ENCODE data around the gene GRIK5.

The GRIK5 gene

GRCh38 chr19:42074513-42075363 lies 4.7 kb upstream of the GRIK5 start:
- Histone ChIP-seq H3K27ac (ENCODE audit: low read depth, low read length) (peak overlapping the region; percentile 76), H3K9me3 (ENCODE audit: insufficient read depth, low read depth, low read length) (no peaks in the 10 kb centered on the region)
- WGBS: 84% methylated on average over 27 of the region's 27 CpGs

DNA sequence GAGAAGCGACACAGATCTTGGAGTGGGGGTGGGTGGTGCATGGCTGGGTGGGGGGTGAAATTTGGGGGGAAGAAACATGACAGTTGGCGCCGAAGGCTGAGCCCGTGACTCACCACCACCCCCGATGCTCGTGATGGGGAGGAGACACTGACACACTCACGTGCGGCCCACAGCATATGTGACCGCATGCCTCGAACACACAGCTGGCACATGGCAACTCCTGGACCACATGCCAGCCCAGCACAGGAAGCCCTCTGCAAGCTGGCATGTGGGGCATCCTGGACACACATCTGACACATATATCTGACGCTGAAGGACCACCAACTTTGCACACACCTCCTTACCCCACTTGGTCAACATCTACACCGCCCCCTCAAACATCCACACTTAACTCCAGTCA lies 1.2 kb upstream of the GRIK5 start:
- Histone ChIP-seq H3K9me3 (ENCODE audit: insufficient read depth, low read depth, low read length) (no peaks in the 10 kb centered on the region), H3K9ac (ENCODE audit: low read depth, low read length) (no peak overlapping the region), H3K4me1 (ENCODE audit: insufficient read depth, low read length) (0 out of 2 replicates have a peak, but pooled peaks cover 10% of the 10 kb centered on the region), H3K36me3 (ENCODE audit: insufficient read depth, low read length) (no peaks in the 10 kb centered on the region), H3K27me3 (ENCODE audit: insufficient read depth, low read length) (no peaks in the 10 kb centered on the region), H3K27ac (ENCODE audit: low read depth, low read length) (no peak overlapping the region), H3K4me3 (ENCODE audit: low read length) (no peak overlapping the region)
- 93% methylated on average over 12 of the region's 12 CpGs for WGBS

More at GRCh38 chr19:42074513-42075363, 4.7 kb upstream of the GRIK5 start:
- H3K27me3 ChIP-seq (ENCODE audit: insufficient read depth, low read length): no peaks in the 10 kb centered on the region
- H3K9ac ChIP-seq (ENCODE audit: low read depth, low read length): peak overlapping the region; percentile 93
- H3K4me3 ChIP-seq (ENCODE audit: low read length): peak overlapping the region; percentile 68
- peaks cover 17% of the 10 kb centered on the region for H3K36me3 ChIP-seq (ENCODE audit: insufficient read depth, low read length)
- H3K4me1 ChIP-seq (ENCODE audit: insufficient read depth, low read length): 0 out of 2 replicates have a peak, but pooled peaks cover 7% of the 10 kb centered on the region

DNA sequence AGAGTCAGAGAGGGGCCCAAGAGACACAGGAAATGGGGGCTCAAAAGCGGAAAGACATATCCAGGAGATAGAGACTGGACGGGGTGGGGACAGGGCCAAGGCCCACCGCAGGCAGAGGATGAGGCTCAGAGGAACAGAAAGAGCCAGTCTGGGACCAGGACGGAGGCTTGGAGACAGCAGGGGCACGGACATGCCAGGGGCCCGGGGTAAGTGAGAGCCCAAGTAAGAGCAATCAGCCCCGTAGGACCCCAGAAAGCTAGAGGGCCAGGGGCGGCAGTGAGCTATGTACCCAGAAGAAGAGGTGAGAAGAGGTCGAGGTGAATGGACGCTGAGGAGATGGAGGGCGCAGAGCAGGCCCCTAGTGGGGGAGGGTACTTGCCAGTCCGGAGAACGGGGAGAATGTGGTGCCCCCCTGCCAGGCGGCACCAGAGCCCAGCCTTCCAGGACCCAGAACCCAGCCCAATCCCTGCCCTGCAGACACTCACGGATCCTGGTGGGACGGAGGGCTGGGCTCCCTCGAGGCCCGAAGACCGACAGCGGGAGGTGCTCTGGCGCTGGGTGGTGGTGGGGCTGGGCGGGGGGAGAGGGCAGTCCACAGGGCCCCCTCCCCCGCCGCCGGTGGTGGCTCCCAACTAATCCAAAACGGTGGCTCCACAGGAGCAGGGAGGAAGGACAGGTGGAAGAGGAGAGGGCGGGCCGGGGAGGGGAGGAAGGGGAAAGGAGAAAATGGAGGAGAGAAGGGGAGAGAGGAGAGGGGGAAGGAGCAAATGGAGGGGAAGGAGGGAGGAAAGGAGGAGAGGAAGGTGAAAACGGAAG lies 1.0 kb downstream of the GRIK5 start:
- Histone ChIP-seq H3K4me3 (ENCODE audit: low read length) (peak overlapping the region; percentile 60), H3K9me3 (ENCODE audit: insufficient read depth, low read depth, low read length) (no peaks in the 10 kb centered on the region), H3K36me3 (ENCODE audit: insufficient read depth, low read length) (peaks cover 19% of the 10 kb centered on the region), H3K27me3 (ENCODE audit: insufficient read depth, low read length) (no peaks in the 10 kb centered on the region), H3K9ac (ENCODE audit: low read depth, low read length) (peak overlapping the region; percentile 26; the same call in 1 of the 2 replicates), H3K4me1 (ENCODE audit: insufficient read depth, low read length) (0 out of 2 replicates have a peak, but pooled peaks cover 7% of the 10 kb centered on the region), H3K27ac (ENCODE audit: low read depth, low read length) (no peak overlapping the region)
- 5% methylated on average over 27 of the region's 29 CpGs for WGBS

- H3K27me3 ChIP-seq (ENCODE audit: insufficient read depth, low read length): no peaks in the 10 kb centered on the region
- H3K9ac ChIP-seq (ENCODE audit: low read depth, low read length): peak overlapping the region; percentile 26; the same call in 1 of the 2 replicates
- H3K27ac ChIP-seq (ENCODE audit: low read depth, low read length): no peak overlapping the region
- 24% methylated on average over 8 of the region's 8 CpGs for WGBS
- H3K9me3 ChIP-seq (ENCODE audit: insufficient read depth, low read depth, low read length): no peaks in the 10 kb centered on the region
- 0 out of 2 replicates have a peak, but pooled peaks cover 7% of the 10 kb centered on the region for H3K4me1 ChIP-seq (ENCODE audit: insufficient read depth, low read length)
- peak overlapping the region; percentile 60 for H3K4me3 ChIP-seq (ENCODE audit: low read length)
- H3K36me3 ChIP-seq (ENCODE audit: insufficient read depth, low read length): peaks cover 25% of the 10 kb centered on the region
Measured at GRCh38 chr19:42068361-42068755, 1.6 kb downstream of the GRIK5 start.

DNA sequence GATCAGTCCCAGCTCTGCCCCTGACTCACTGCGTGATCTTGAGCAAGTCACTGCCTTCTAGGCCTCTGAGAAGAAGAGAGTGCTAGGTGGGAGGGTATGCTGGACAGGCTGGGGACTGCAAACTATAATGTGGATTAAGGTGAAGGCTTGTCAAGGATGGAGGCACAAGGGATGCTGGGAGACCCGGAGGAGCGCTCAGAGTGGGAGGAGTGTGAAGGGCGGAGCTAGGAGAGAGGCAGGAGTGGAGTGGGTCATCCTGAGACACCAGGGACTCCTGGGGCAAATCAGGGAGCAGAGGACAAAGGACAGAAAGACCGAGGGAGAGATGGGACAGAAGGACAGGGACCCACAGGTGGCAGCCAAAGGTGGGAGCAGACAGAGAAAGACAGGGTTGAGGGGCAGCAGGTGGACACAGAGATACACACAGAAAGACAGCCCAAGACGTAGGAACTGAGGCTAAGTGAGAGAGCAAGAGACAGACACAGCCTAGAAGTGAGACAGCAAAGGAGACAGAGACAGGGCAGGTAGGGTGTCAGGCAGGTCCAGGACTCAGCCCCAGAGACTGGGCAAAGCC lies 2.6 kb downstream of the GRIK5 start:
- H3K4me1 ChIP-seq (ENCODE audit: insufficient read depth, low read length): 0 out of 2 replicates have a peak, but pooled peaks cover 7% of the 10 kb centered on the region
- no peak overlapping the region for H3K27ac ChIP-seq (ENCODE audit: low read depth, low read length)
- no peaks in the 10 kb centered on the region for H3K27me3 ChIP-seq (ENCODE audit: insufficient read depth, low read length)
- H3K9me3 ChIP-seq (ENCODE audit: insufficient read depth, low read depth, low read length): no peaks in the 10 kb centered on the region
- WGBS: 83% methylated on average over 6 of the region's 6 CpGs
- H3K36me3 ChIP-seq (ENCODE audit: insufficient read depth, low read length): peaks cover 35% of the 10 kb centered on the region
- H3K9ac ChIP-seq (ENCODE audit: low read depth, low read length): no peak overlapping the region
- no peak overlapping the region for H3K4me3 ChIP-seq (ENCODE audit: low read length)

GRCh38 chr19:42066075-42066754 lies 3.8 kb downstream of the GRIK5 start:
- 79% methylated on average over 9 of the region's 9 CpGs for WGBS
- Histone ChIP-seq H3K4me3 (ENCODE audit: low read length) (no peak overlapping the region), H3K9ac (ENCODE audit: low read depth, low read length) (no peak overlapping the region), H3K27me3 (ENCODE audit: insufficient read depth, low read length) (no peaks in the 10 kb centered on the region), H3K27ac (ENCODE audit: low read depth, low read length) (no peak overlapping the region), H3K36me3 (ENCODE audit: insufficient read depth, low read length) (peaks cover 46% of the 10 kb centered on the region), H3K9me3 (ENCODE audit: insufficient read depth, low read depth, low read length) (no peaks in the 10 kb centered on the region), H3K4me1 (ENCODE audit: insufficient read depth, low read length) (0 out of 2 replicates have a peak, but pooled peaks cover 7% of the 10 kb centered on the region)

DNA sequence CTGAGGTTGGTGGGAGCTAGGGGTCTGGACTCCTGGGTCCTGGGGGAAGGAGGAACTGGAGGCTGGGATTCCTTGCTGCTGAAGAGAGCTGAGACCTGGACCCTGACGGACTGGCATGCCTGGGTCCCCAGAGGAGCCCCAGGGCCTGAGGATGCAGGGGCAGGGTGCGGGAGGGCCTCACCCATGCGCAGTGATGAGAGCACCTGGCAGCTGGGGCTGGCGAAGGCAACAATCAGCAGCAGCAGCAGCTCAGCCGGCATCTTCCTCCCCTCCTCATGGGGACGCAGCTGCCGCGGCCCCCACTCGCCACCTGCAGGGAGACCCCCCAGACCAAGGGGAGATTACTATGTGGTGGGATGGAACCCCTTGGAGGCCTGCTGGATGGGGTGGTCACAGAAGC lies 4.5 kb downstream of the GRIK5 start:
- H3K36me3 ChIP-seq (ENCODE audit: insufficient read depth, low read length): peaks cover 50% of the 10 kb centered on the region
- H3K4me3 ChIP-seq (ENCODE audit: low read length): no peak overlapping the region
- H3K4me1 ChIP-seq (ENCODE audit: insufficient read depth, low read length): 0 out of 2 replicates have a peak, but pooled peaks cover 5% of the 10 kb centered on the region
- no peak overlapping the region for H3K27ac ChIP-seq (ENCODE audit: low read depth, low read length)
- H3K9ac ChIP-seq (ENCODE audit: low read depth, low read length): no peak overlapping the region
- H3K27me3 ChIP-seq (ENCODE audit: insufficient read depth, low read length): no peaks in the 10 kb centered on the region
- no peaks in the 10 kb centered on the region for H3K9me3 ChIP-seq (ENCODE audit: insufficient read depth, low read depth, low read length)
- 97% methylated on average over 9 of the region's 9 CpGs for WGBS

DNA sequence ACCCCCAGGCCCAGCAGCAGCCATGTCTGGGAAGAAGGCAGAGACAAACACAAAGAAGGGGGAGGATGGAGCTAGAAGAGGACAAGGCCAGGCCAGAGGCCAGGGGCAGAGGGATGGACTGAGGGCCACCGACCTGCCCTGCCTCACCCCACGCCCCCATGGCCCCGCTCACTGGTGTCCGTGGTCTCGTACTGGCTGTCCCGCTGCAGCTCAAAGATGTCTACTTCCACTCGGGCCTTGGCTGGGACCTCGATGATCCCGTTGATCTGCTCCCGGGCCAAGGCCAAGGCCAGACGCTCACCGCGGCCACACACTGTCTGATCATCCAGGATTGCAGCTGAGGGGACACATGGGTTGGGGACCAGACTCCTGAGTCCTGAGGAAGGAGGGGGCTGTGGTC lies 5.0 kb downstream of the GRIK5 start:
- Histone ChIP-seq H3K4me1 (ENCODE audit: insufficient read depth, low read length) (0 out of 2 replicates have a peak, but pooled peaks cover 3% of the 10 kb centered on the region), H3K27me3 (ENCODE audit: insufficient read depth, low read length) (no peaks in the 10 kb centered on the region), H3K36me3 (ENCODE audit: insufficient read depth, low read length) (peaks cover 54% of the 10 kb centered on the region), H3K27ac (ENCODE audit: low read depth, low read length) (no peak overlapping the region), H3K4me3 (ENCODE audit: low read length) (no peak overlapping the region), H3K9me3 (ENCODE audit: insufficient read depth, low read depth, low read length) (no peaks in the 10 kb centered on the region), H3K9ac (ENCODE audit: low read depth, low read length) (no peak overlapping the region)
- 96% methylated on average over 13 of the region's 13 CpGs for WGBS

DNA sequence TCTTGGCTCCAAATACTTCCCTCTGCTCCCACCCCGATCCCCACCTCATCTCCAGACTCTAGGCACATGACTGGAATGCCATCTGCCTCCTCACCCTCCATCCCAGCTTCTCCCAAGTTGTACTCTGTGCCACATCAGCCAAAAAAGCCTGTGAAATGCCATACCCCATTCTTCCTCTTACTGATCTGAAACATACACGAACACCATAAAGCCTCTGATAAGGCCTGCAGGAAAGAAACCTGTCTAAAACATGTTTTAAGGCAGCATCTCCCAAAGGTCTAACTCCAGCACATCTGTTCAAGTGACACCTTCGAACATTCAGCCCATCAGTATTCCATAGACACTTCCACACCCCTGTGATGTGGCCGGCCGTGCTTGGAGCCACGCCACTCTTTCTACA lies 5.6 kb downstream of the GRIK5 start:
- Histone ChIP-seq H3K27me3 (ENCODE audit: insufficient read depth, low read length) (no peaks in the 10 kb centered on the region), H3K4me3 (ENCODE audit: low read length) (no peak overlapping the region), H3K9ac (ENCODE audit: low read depth, low read length) (no peak overlapping the region), H3K27ac (ENCODE audit: low read depth, low read length) (no peak overlapping the region), H3K36me3 (ENCODE audit: insufficient read depth, low read length) (peaks cover 60% of the 10 kb centered on the region), H3K9me3 (ENCODE audit: insufficient read depth, low read depth, low read length) (no peaks in the 10 kb centered on the region), H3K4me1 (ENCODE audit: insufficient read depth, low read length) (0 out of 2 replicates have a peak, but pooled peaks cover 3% of the 10 kb centered on the region)
- 94% methylated on average over 6 of the region's 6 CpGs for WGBS

- H3K27ac ChIP-seq (ENCODE audit: low read depth, low read length): no peak overlapping the region
- H3K36me3 ChIP-seq (ENCODE audit: insufficient read depth, low read length): peaks cover 75% of the 10 kb centered on the region
- H3K9ac ChIP-seq (ENCODE audit: low read depth, low read length): no peak overlapping the region
Measured at GRCh38 chr19:42062381-42062780, 7.6 kb downstream of the GRIK5 start.

More at GRCh38 chr19:42062381-42062780, 7.6 kb downstream of the GRIK5 start:
- H3K4me1 ChIP-seq (ENCODE audit: insufficient read depth, low read length): no peaks in the 10 kb centered on the region
- H3K4me3 ChIP-seq (ENCODE audit: low read length): no peak overlapping the region
- H3K27me3 ChIP-seq (ENCODE audit: insufficient read depth, low read length): no peaks in the 10 kb centered on the region
- H3K9me3 ChIP-seq (ENCODE audit: insufficient read depth, low read depth, low read length): no peaks in the 10 kb centered on the region
- WGBS: 96% methylated on average over 16 of the region's 16 CpGs

All from HUES64 (cell line).